Esophagus mucosa (tissue), 1 donor: ENCODE results near the gene TMEM145. TPM values are rescaled to one million over a fixed set of nuclear protein-coding genes. Genes with fewer than 3 reads are reported as not detected.
"Not testable (repeated sequence)": the region's sequence is repeated elsewhere in the genome, so short reads cannot be mapped to it uniquely, and the experiment has no call there.

Experiments used
- ATAC-seq: fragments of 200-7000 bp; cut with Tn5 transposase; one replicate; pipeline ENCODE4 v1.9.1; 2020
- total RNA-seq: library from RNA; stranded (reverse); gene quantifications from one replicate; pipeline ENCODE4 v1.2.4, GENCODE V29; 2023
- donor health status: DM: yes; HTN: yes; CAD: no.

Gene TMEM145
- total RNA-seq: 0.20 TPM

- peak; percentile 40 for ATAC-seq
Measured at GRCh38 chr19:42313096-42313839, at the start of gene TMEM145. TSS of gene TMEM145 (plus strand) at chr19:42313309. CDS start at chr19:42313377, 68 bp downstream.

- not testable (repeated sequence) for ATAC-seq
Measured at GRCh38 chr19:42266105-42266504, 47.0 kb upstream of the TMEM145 start.

GRCh38 chr19:42266928-42267603 is 46.0 kb upstream of the TMEM145 start:
- ATAC-seq: not testable (repeated sequence)

GRCh38 chr19:42267644-42268141 is 45.4 kb upstream of the TMEM145 start:
- ATAC-seq: no peak

GRCh38 chr19:42268142-42268703 is 44.9 kb upstream of the TMEM145 start:
- ATAC-seq: peak; percentile 83

GRCh38 chr19:42268704-42269477 is 44.2 kb upstream of the TMEM145 start, which contains the start of gene CIC:
TSS of gene CIC (plus strand) at chr19:42269252. CDS start at chr19:42271784, 2,532 bp downstream.
- peak; percentile 89 for ATAC-seq

GRCh38 chr19:42269478-42270345 is 43.4 kb upstream of the TMEM145 start:
- no peak for ATAC-seq

GRCh38 chr19:42270346-42271044 is 42.6 kb upstream of the TMEM145 start:
- ATAC-seq: peak; percentile 37

GRCh38 chr19:42271045-42271419 is 42.1 kb upstream of the TMEM145 start:
- ATAC-seq: no peak

- ATAC-seq: no peak
Measured at GRCh38 chr19:42271861-42272534, 41.1 kb upstream of the TMEM145 start.

GRCh38 chr19:42272535-42272897 is 40.6 kb upstream of the TMEM145 start:
- ATAC-seq: no peak

GRCh38 chr19:42272989-42273406 is 40.1 kb upstream of the TMEM145 start:
- ATAC-seq: no peak

- no peak for ATAC-seq
Measured at GRCh38 chr19:42273407-42274064, 39.6 kb upstream of the TMEM145 start.

GRCh38 chr19:42274065-42274682 is 38.9 kb upstream of the TMEM145 start:
- no peak for ATAC-seq

GRCh38 chr19:42275103-42275502 is 38.0 kb upstream of the TMEM145 start:
- ATAC-seq: no peak

- ATAC-seq: no peak
Measured at GRCh38 chr19:42275517-42275916, 37.6 kb upstream of the TMEM145 start.

- no peak for ATAC-seq
Measured at GRCh38 chr19:42276284-42276683, 36.8 kb upstream of the TMEM145 start.

GRCh38 chr19:42276821-42277220 is 36.3 kb upstream of the TMEM145 start:
- ATAC-seq: no peak

- ATAC-seq: peak; percentile 0
Measured at GRCh38 chr19:42277821-42278451, 35.2 kb upstream of the TMEM145 start.
